HG03280 (cell line): ENCODE measurements around the gene SLC45A1.

Experiments used
- ATAC-seq: cut with Tn5 transposase; IDR thresholded peaks from one replicate; pipeline ENCODE4 v1.9.1; 2021; ENCODE audit warnings: mild to moderate bottlenecking, moderate library complexity; ENCODE audit not compliant: unreplicated experiment

Gene SLC45A1

DNA sequence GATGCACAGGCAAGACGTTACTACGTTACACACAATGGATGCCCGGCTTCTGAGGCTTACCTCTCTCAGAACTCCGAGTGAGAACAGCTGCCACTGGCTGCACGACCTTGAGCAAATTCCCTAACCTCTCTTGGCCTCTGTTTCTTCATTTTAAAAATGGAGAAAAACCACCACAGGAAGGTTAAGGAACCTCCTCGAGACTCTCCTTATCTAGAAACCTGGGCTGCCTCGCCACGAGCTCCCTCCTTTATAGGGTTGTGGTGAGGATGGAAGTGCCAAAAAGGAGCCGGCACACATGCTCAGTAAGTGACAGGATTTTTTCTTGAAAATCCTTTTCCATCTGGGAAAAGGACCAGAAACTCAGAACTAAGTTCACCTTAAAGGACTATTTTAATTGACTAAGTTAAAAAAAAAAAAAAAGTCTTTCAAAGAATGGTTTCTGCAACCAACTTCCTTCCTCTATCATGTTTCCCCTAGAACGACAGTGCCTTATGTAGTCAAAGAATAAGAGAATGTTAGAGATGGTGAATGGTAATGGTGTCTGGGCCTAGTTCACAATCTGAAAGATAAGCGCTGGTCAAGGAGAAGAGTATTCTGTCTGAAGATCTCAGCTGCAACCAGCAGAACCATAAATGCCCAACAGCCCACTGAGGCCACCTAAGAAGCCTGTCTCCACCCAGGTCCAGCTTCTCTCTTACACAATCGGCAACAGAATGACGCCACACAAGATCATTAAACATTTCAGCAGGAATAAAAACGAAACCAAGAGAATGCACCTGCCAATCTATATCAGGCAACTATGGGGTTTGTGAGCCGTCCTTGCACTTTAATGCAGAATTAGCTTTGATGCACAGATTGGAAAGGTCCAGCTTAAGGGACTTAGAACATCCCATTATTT, 64.9 kb downstream of the SLC45A1 start:
- no peak for ATAC-seq

- no peak for ATAC-seq
Observed at GRCh38 chr1:8384088-8384487, 66.2 kb downstream of the SLC45A1 start.

DNA sequence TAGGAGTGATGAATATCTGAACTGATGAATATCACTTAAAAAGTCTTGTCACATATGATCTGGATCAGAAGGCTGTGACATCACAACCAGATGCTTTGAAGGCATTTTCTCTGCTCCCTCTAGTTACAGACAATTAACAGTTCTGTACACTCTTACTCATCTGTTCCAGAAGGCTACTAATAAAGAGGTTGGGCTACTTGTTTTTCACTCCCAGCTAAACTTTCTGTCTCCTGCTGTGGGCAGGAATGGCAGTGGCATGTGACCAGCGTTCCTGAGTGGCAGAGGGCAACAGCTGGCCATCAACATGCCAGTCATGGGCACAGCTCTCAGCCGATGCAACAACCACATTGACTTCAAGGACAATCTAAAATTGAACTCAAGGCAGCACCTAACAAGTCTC, 66.7 kb downstream of the SLC45A1 start:
- ATAC-seq = no peak

- ATAC-seq = no peak
Observed at GRCh38 chr1:8386247-8386646, 68.3 kb downstream of the SLC45A1 start.

GRCh38 chr1:8388732-8389562, 71.0 kb downstream of the SLC45A1 start:
- ATAC-seq = no peak

DNA sequence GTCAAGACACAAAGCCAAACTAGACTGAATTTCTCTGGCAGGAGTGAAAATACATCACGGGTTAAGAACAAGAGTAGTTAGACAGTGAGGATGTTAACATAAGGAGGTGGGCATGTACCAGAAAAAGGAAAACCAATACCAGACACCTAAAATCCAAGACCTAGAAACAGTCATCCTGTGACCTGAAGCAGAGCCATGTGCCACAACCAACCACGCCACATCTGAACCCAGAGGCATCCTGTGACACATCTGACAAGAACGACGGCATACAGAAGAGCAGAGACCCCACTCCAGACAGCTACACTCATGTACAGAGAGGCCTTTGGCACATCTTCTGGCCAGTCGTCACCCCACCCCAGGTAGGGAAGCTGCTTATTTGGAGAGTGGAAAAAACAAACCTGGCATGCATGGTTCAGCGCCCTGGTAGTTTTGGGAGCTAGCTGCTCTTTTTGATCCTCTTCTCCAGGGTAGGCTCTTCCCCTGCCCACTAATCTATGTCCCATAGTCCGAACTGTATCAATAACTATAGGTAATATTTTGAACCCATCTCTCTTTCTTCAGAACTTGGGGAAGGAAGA, 72.1 kb downstream of the SLC45A1 start:
- ATAC-seq = no peak

DNA sequence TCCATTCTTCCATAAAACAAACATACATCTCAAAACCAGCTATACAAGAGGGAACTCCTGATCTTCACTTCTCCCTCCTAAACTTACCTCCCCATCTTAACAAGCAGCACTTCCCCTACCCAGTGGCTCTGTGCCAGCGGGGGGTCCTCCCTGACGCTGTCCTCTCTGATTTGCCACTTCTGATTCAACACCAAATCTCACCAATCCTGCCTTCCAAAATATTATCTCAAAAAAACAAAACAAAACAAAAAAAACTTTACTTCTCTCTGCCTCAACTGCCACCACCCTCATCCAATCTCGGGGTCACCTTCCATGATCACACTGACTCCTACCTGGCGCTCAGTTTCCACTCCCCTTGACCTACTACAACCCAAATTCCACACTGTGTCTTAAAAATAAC, 72.8 kb downstream of the SLC45A1 start:
- ATAC-seq = no peak

- ATAC-seq = no peak
Observed at GRCh38 chr1:8392522-8392921, 74.6 kb downstream of the SLC45A1 start.
